Keratinocyte (primary cell): ENCODE measurements around the gene CHCHD10. TPM values are rescaled to one million over a fixed set of nuclear protein-coding genes. Genes with fewer than 3 reads are reported as not detected.

ENCODE experiments used
- DNase-seq: peaks from one replicate; pipeline ENCODE4 v3.0.0-alpha.2; 2011; ENCODE audit warnings: low read depth, missing footprints, low spot score
- FAIRE-seq: peaks from 2 replicates; lab custom pipeline; 2011; peaks lifted over from hg19 to GRCh38; lab: Jason Lieb, UNC
- H2AFZ ChIP-seq: 2 replicates; pipeline ENCODE4 v1.6.0; 2012; ENCODE audit warnings: low read length, control low read depth, inconsistent platforms; ENCODE audit not compliant: control insufficient read depth
- H3K27ac ChIP-seq: 2 replicates; pipeline ENCODE4 v1.5.1; 2011; ENCODE audit warnings: low read length; ENCODE audit not compliant: control insufficient read depth, insufficient read depth
- H3K27me3 ChIP-seq: 3 replicates; pipeline ENCODE4 v1.6.0; 2011; ENCODE audit warnings: low read length; ENCODE audit not compliant: control insufficient read depth, insufficient read depth; ENCODE audit errors: extremely low read depth
- H3K36me3 ChIP-seq, 2 experiments: 2 replicates in 1 of 2; 3 replicates in 1 of 2; pipeline ENCODE4 v1.5.1; 2011; ENCODE audit warnings: low read length in 2 of 2, mild to moderate bottlenecking in 1 of 2; ENCODE audit not compliant: control insufficient read depth in 2 of 2, insufficient read depth in 2 of 2; ENCODE audit errors: extremely low read depth in 1 of 2
- H3K4me1 ChIP-seq: 3 replicates; pipeline ENCODE4 v1.5.1; 2011; ENCODE audit warnings: low read length; ENCODE audit not compliant: control insufficient read depth, insufficient read depth; ENCODE audit errors: extremely low read depth
- H3K4me2 ChIP-seq: 3 replicates; pipeline ENCODE4 v1.6.0; 2011; ENCODE audit warnings: low read depth, low read length; ENCODE audit not compliant: control insufficient read depth, insufficient read depth; ENCODE audit errors: extremely low read depth
- H3K4me3 ChIP-seq, 3 experiments: fragments of 200-600 bp in 1 of 3; sonication (generic) in 1 of 3; 2 replicates in 2 of 3; 3 replicates in 1 of 3; pipeline ENCODE4 v1.5.1; 2011 to 2016; ENCODE audit warnings: low read length in 3 of 3, mild to moderate bottlenecking in 3 of 3, control low read depth in 2 of 3, inconsistent platforms in 1 of 3, low read depth in 1 of 3, mixed read lengths in 1 of 3, mixed run types in 1 of 3, moderate library complexity in 1 of 3; ENCODE audit not compliant: control insufficient read depth in 2 of 3, insufficient read depth in 2 of 3; ENCODE audit errors: extremely low read depth in 1 of 3
- H3K79me2 ChIP-seq: 2 replicates; pipeline ENCODE4 v1.6.0; 2012; ENCODE audit warnings: low read length; ENCODE audit not compliant: control insufficient read depth, insufficient read depth
- H3K9ac ChIP-seq: 3 replicates; pipeline ENCODE4 v1.6.0; 2011; ENCODE audit warnings: low read length; ENCODE audit not compliant: control insufficient read depth, insufficient read depth; ENCODE audit errors: extremely low read depth
- H3K9me1 ChIP-seq: 3 replicates; pipeline ENCODE4 v1.6.0; 2011; ENCODE audit warnings: low read length; ENCODE audit not compliant: control insufficient read depth, insufficient read depth; ENCODE audit errors: extremely low read depth
- H3K9me3 ChIP-seq: 2 replicates; pipeline ENCODE4 v1.5.1; 2012; ENCODE audit warnings: low read depth, low read length; ENCODE audit not compliant: control insufficient read depth
- H4K20me1 ChIP-seq: 3 replicates; pipeline ENCODE4 v1.6.0; 2011; ENCODE audit warnings: low read length; ENCODE audit not compliant: control insufficient read depth, insufficient read depth; ENCODE audit errors: extremely low read depth
- CTCF ChIP-seq, 3 experiments: IDR thresholded peaks in 1 of 3; conservative IDR thresholded peaks in 1 of 3; optimal IDR thresholded peaks in 1 of 3; 2 replicates in 2 of 3; 3 replicates in 1 of 3; pipeline versions ENCODE3 to v1.5.1; 2011; ENCODE audit warnings: low read length in 3 of 3, mild to moderate bottlenecking in 3 of 3, moderate library complexity in 2 of 3, control low read depth in 1 of 3, inconsistent platforms in 1 of 3; ENCODE audit not compliant: insufficient read depth in 2 of 3; ENCODE audit errors: extremely low read depth in 1 of 3
- EZH2 ChIP-seq: IDR thresholded peaks from one replicate; pipeline ENCODE4 v1.6.1; 2012; ENCODE audit warnings: inconsistent platforms, mild to moderate bottlenecking, low read length, moderate library complexity
- dilution Hi-C: fragments of 300-500 bp; cut with MboI; formaldehyde crosslinking; loops from one replicate; pipeline ENCODE4 v1.7.0; 2020; ENCODE audit warnings: low sequenced_read_pairs; ENCODE audit not compliant: extremely low pct_ligation_motif_present
- polyA plus RNA-seq, 5 experiments: library from polyadenylated mRNA; depleted of rRNA in 3 of 5; stranded (reverse) in 3 of 5; stranded (forward) in 1 of 5; unstranded in 1 of 5; fragments of >200 nt; gene quantifications; 1 replicate in 1 of 5; 2 replicates in 3 of 5; 3 replicates in 1 of 5; pipeline versions ENCODE4 v1.2.1 to v1.2.3, GENCODE V29; 2011 to 2012; ENCODE audit warnings: missing spikeins in 2 of 5, low read depth in 1 of 5, low replicate concordance in 1 of 5

Gene CHCHD10
- polyA plus RNA-seq, 1 donor (not counting 4 experiments of a cell fraction or from before 2014, with no cell fraction given): 10.4 TPM

GRCh38 chr22:23722160-23722559, 45.6 kb downstream of the CHCHD10 start:
- FAIRE-seq: no peak
- H3K27ac ChIP-seq: no peak overlapping the region
- no peaks in the 10 kb centered on the region for H3K36me3 ChIP-seq
- H3K4me1 ChIP-seq: no peaks in the 10 kb centered on the region
- DNase-seq: no peak
- dilution Hi-C loops: no loop called here
- no peaks in the 10 kb centered on the region for H3K9me1 ChIP-seq
- no peak for TF ChIP-seq EZH2
- TF ChIP-seq CTCF (optimal IDR thresholded peaks at IDR 0.05 in 1 of 3, IDR thresholded peaks at IDR 0.05 in 1 of 3, conservative IDR thresholded peaks at IDR 0.05 in 1 of 3; ENCODE audit: extremely low read depth in 1 of 3, insufficient read depth in 2 of 3, low read length in 3 of 3): no peak
- H2AFZ ChIP-seq: no peak overlapping the region
- no peaks in the 10 kb centered on the region for H4K20me1 ChIP-seq
- no peak overlapping the region for H3K4me2 ChIP-seq
- H3K4me3 ChIP-seq: no peak overlapping the region
- no peaks in the 10 kb centered on the region for H3K27me3 ChIP-seq
- no peaks in the 10 kb centered on the region for H3K79me2 ChIP-seq
- H3K9ac ChIP-seq: no peak overlapping the region
- no peaks in the 10 kb centered on the region for H3K9me3 ChIP-seq

GRCh38 chr22:23720855-23721254, 46.9 kb downstream of the CHCHD10 start:
- H4K20me1 ChIP-seq: no peaks in the 10 kb centered on the region
- H2AFZ ChIP-seq: no peak overlapping the region
- H3K27ac ChIP-seq: no peak overlapping the region
- H3K9me3 ChIP-seq: no peaks in the 10 kb centered on the region
- H3K36me3 ChIP-seq: no peaks in the 10 kb centered on the region
- H3K4me3 ChIP-seq: no peak overlapping the region
- no peak overlapping the region for H3K4me2 ChIP-seq
- H3K27me3 ChIP-seq: no peaks in the 10 kb centered on the region
- no peaks in the 10 kb centered on the region for H3K9me1 ChIP-seq
- dilution Hi-C loops: no loop called here
- H3K79me2 ChIP-seq: peaks cover 7% of the 10 kb centered on the region
- DNase-seq (no peak), FAIRE-seq (no peak)
- no peak overlapping the region for H3K9ac ChIP-seq
- TF ChIP-seq CTCF (optimal IDR thresholded peaks at IDR 0.05 in 1 of 3, IDR thresholded peaks at IDR 0.05 in 1 of 3, conservative IDR thresholded peaks at IDR 0.05 in 1 of 3; ENCODE audit: extremely low read depth in 1 of 3, insufficient read depth in 2 of 3, low read length in 3 of 3): no peak
- TF ChIP-seq EZH2: no peak
- no peaks in the 10 kb centered on the region for H3K4me1 ChIP-seq
